Right ventricle myocardium superior (tissue), 1 donor: ENCODE data around the gene ANKRD2. TPM values are rescaled to one million over a fixed set of nuclear protein-coding genes. Genes with fewer than 3 reads are reported as not detected.
"Not testable (repeated sequence)": the region's sequence is repeated elsewhere in the genome, so short reads cannot be mapped to it uniquely, and the experiment has no call there.

Source experiments
- ATAC-seq: fragments of 200-7000 bp; cut with Tn5 transposase; one replicate; pipeline ENCODE4 v1.9.1; 2020; ENCODE audit warnings: mild to moderate bottlenecking; ENCODE audit not compliant: poor library complexity
- DNase-seq: peaks from one replicate; pipeline ENCODE4 v3.0.0-alpha.2; 2020
- intact Hi-C: fragments of 100-400 bp; cut with DNase I; formaldehyde crosslinking; loops from one replicate; pipeline ENCODE4 v1.11.2; 2022
- total RNA-seq: library from RNA; stranded (reverse); fragmentation: NEBNext Ultra II Directional; extraction: Animal tissue kit (Norgen Biotek cat#: 25700); gene quantifications from one replicate; pipeline ENCODE4 v1.2.1, GENCODE V29; 2021
- donor health status: DM: no; HTN: yes; CAD: no; lungs with severe emphysema.

Gene ANKRD2
- total RNA-seq, 1 donor from 2014 or later, result 152 TPM

GRCh38 chr10:97564776-97565175, 7.8 kb upstream of the ANKRD2 start:
- no peak for DNase-seq
- intact Hi-C loops, result no loop called here
- ATAC-seq, result no peak

- ATAC-seq (no peak), DNase-seq (no peak)
Measured at GRCh38 chr10:97566336-97566996, 6.1 kb upstream of the ANKRD2 start.

DNA sequence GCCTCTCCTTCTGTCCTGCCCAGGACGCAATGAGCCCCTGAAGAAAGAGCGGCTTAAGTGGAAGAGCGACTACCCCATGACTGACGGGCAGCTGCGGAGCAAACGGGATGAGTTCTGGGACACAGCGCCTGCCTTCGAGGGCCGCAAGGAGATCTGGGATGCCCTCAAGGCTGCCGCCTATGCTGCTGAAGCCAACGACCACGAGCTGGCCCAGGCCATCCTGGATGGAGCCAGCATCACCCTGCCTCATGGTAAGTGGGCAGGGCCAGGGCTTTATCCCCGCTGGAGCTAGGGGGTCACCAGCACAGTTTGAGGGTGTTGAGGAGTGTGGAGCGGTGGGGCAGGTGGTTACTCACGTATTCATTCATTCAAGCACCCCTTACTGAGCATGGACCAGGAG, 4.7 kb upstream of the ANKRD2 start:
- DNase-seq (no peak), ATAC-seq (no peak)
- intact Hi-C loops, result no loop called here

More at GRCh38 chr10:97566336-97566996, 6.1 kb upstream of the ANKRD2 start:
- intact Hi-C loops, result no loop called here

GRCh38 chr10:97570146-97570788, 2.3 kb upstream of the ANKRD2 start:
- intact Hi-C loops, result no loop called here
- no peak for DNase-seq
- ATAC-seq, result no peak

GRCh38 chr10:97570789-97571471, 1.6 kb upstream of the ANKRD2 start:
- DNase-seq (no peak), ATAC-seq (peak; percentile 48)
- intact Hi-C loops, result no loop called here

DNA sequence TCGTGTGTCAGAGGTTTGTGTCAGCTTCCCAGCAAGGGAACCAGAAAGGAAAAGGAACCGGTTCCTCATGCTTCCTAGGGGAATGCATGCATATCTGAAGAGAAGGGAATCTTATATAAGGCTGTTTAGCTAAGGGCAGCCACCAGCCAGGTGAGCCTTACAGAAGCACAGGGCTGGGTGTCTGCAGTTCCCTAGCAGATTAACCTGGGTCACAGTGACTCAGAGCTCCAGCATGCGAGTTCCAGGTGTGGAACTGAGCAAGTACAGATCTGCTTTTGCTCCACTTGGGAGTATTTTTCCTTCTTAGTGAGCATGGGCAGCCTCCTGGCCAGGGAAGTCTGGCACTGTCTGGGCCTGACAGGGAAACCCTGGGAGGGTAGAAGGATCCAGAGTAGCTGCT, 957 bp upstream of the ANKRD2 start:
- DNase-seq (no peak), ATAC-seq (no peak)
- intact Hi-C loops, result loop anchor here (2.0 kb wide), 1 partner anchor 39 kb away; no protein-coding TSS in a partner anchor

- no peak for DNase-seq
- intact Hi-C loops, result loop anchor here (2.0 kb wide), 1 partner anchor 38 kb away; no protein-coding TSS in a partner anchor
- peak; percentile 6 for ATAC-seq
Measured at GRCh38 chr10:97573021-97573420, 442 bp downstream of the ANKRD2 start.

DNA sequence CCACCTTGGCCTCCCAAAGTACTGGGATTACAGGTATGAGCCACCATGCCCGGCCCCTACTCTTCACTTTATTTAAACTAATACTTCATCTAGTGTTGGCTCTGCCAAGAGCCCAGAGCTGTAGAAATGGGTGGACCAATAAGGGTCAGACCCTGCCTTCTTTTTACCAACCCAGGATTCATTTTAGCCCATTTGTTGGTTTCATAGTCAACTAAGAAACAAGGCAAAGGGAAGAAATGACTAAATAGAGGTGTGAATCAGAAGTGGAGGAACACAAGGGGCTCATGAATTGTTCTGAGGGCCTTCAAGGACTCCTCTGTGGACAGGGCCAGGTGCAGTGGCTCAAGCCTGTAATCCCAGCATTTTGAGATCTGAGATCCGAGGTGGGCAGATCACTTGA, 1.1 kb downstream of the ANKRD2 start:
- no peak for DNase-seq
- intact Hi-C loops, result loop anchor here (2.0 kb wide), 1 partner anchor 37 kb away; no protein-coding TSS in a partner anchor
- no peak for ATAC-seq

DNA sequence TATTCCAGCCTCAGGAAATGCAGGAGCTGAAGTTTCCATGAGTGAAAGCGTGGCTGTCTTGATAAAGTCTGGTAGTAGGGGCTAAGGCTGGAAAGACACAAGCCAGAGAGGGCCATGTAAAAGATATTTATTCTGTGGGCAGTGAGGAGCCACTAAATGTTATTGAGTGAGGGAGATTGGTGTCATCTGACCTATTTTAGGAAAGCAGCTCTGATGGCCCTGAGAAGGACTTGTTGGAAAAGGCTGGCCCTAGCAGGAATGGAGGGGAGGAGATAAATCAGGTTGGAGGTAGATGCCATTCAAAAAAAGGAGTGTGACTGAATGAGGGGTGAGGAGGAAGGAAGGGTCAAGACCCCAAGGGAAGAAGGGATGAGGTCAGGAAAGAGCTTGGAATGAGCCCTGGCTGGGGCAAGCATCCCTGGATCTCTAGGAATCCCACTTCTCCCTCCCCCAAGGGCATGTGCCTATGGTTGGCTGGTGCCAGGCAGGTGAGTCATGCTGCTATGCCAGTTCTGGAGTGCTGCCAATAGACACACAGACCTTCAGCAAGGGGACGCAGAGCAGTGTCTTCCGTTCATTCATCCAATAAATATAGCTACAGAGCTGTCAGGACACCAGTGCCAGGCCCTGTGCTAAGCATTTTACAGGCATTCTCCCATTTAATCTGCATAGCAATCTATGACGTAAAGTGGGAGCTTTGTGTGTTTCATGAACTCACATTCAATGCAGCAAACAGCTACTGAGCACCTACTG, 2.0 kb downstream of the ANKRD2 start:
- ATAC-seq (peak; percentile 66), DNase-seq (peak; percentile 72)
- intact Hi-C loops, result no loop called here

- no peak for ATAC-seq
- DNase-seq, result no peak
Measured at GRCh38 chr10:97575127-97575668, 2.6 kb downstream of the ANKRD2 start.

GRCh38 chr10:97576487-97576886, 3.9 kb downstream of the ANKRD2 start:
- ATAC-seq, DNase-seq, intact Hi-C loops: not testable (repeated sequence)

More at GRCh38 chr10:97575127-97575668, 2.6 kb downstream of the ANKRD2 start:
- intact Hi-C loops, result no loop called here

- intact Hi-C loops, result no loop called here
- no peak for ATAC-seq
- DNase-seq, result no peak
Measured at GRCh38 chr10:97577701-97578100, 5.1 kb downstream of the ANKRD2 start.

- ATAC-seq (no peak), DNase-seq (no peak)
- intact Hi-C loops, result no loop called here
Measured at GRCh38 chr10:97578171-97578844, 5.7 kb downstream of the ANKRD2 start.

DNA sequence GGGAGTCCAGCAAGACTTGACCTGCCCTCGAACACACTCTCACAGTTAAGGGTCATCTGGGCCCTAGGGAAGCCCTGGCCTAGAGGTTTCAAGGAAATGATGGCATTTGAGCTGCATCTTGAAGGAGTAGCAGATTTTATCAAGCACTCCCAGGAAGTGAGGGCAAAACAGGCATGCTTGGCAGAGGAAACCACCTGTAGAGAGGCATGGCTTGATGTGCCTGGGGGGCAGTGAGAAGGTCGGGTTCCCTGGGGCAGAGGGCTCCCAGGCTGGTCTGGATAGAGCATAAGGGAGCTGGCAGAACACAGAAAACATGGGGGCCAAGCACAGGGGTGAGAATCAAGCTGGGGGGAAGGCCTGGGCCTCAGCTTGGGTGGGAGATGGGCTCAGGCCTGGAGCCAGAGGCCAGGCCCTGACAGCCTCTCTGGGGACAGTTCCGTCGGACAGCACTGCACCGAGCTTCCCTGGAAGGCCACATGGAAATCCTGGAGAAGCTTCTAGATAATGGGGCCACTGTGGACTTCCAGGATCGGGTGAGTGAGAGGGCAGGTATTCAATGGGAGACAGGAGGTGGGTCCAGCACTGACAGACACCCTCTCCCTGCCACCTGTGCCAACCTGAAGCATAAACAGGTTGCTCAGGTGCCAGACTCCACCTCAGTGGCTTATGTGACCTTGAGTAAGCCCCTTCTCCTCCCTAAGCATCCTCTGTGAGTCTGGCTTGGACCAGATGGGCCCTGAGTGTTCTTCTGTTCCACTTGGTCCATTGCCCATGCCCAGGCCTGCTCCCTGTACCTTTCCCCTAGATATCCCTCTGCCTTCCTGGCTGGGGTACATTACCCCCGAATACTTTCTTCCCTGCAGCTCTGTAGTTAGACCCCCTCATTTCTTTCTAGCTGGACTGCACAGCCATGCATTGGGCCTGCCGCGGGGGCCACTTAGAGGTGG, 8.1 kb downstream of the ANKRD2 start:
- no peak for ATAC-seq
- no peak for DNase-seq
- intact Hi-C loops, result no loop called here

DNA sequence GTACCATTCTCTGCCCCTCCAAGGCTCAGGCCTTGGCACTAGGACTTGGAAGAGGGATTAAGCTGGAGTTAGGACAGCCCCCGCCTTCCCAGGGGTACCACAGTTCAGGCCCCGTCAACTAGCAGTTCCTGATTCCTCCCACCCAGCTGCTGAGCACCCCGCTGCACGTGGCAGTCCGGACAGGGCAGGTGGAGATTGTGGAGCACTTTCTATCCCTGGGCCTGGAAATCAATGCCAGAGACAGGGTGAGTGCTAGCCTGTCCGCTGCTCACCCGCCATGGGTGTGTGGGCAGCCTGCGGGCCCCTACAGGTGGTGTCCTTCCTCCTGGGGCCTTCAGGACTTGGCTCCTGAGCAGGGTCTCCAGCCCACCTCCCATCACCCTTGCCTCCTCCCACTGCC, 9.6 kb downstream of the ANKRD2 start:
- intact Hi-C loops, result no loop called here
- no peak for ATAC-seq
- no peak for DNase-seq

DNA sequence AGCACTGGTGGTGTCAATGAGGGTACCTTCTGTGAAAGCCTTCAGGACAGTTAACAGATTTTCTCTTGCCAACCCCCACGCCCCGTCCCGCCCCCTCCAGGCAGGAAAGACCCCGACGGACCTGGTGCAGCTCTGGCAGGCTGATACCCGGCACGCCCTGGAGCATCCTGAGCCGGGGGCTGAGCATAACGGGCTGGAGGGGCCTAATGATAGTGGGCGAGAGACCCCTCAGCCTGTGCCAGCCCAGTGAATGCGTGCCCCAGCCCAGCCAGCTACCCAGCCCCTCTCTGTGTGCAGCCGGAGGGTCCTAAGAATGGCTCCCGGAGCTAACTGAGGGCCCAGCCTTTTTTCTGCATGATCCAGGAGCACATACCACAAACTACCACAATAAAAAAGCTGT, 10.9 kb downstream of the ANKRD2 start:
- intact Hi-C loops, result no loop called here
- ATAC-seq (no peak), DNase-seq (no peak)

GRCh38 chr10:97584060-97584797, 11.7 kb downstream of the ANKRD2 start, which contains the start of gene HOGA1:
TSS of gene HOGA1 (plus strand) at chr10:97584389. CDS start at chr10:97584704, 315 bp downstream.
- ATAC-seq, result peak; percentile 91
- DNase-seq, result peak; percentile 90
- intact Hi-C loops, result no loop called here
